Activated T-cell treated with anti-CD3 and anti-CD28 coated beads, Interleukin-2, amount 50 U/mL, for 48 hours (primary cell): ENCODE results near the gene CDH20.

ENCODE experiments used
- DNase-seq, 2 experiments: peaks; one replicate each; pipeline ENCODE4 v3.0.0-alpha.2; 2020

Gene CDH20

DNA sequence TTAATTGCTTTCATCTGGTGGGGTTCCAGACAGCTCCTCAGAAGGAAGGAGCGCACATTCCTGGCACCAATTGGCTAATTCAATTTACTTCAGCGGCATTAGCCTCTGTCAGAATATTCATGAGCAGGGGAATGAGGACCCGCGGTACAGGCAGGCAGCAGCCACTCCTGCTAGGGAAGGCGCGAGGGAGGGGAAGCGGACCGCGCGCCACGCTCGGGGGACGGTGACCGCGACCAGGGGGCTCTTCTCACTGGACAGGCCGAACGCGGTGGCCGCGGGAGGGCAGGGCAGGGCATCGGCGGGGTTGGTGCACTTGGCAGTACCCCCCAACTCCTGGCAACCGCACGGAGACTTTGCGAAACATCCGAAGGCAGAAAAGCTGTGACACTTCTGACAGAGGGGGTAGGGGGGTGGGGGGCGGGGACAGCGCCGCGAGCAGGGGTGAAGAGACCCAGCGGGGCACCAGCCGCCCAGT, at the start of gene CDH20:
Gene CDH20, plus strand, starts transcription at position 160 of the 475 bp plus-strand sequence.
- DNase-seq, result no peak

DNA sequence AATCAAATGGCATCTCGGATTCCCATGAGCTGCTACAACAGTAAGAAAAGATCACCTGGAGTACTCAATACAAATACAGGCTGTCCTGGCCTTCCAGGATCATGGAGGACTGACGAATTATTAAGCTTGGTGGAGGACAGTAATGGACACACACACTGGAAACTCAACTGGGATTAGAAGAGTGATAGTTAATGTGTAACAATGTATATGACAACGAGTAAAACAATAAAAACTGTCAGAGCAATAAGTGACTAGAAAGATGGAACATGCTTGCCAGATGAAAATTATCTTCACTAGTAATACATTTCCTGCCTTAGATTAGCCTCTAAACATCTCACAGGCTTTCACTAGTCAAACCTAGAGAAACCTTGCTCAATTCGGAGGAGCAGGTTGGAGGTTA, 49.2 kb upstream of the CDH20 start:
- no peak for DNase-seq

DNA sequence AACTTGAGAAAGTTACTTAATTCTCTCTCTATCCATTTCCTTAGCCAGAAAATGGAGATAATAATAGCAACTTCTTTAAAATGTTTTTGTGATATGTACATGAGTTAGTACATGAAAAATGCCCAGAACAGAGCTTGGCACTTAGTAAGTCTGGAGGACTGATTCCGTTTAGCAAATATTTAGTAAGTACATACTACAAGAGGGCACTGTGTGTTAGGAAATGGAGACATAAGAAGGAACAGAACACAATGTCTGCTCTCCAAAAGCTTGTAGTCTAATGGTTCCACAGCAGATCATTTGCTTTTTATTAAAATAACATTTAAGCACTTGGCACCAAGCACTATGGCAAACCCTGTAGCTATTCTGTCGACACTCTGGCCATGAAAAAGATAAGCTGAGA, 47.5 kb upstream of the CDH20 start:
- DNase-seq, result no peak

DNA sequence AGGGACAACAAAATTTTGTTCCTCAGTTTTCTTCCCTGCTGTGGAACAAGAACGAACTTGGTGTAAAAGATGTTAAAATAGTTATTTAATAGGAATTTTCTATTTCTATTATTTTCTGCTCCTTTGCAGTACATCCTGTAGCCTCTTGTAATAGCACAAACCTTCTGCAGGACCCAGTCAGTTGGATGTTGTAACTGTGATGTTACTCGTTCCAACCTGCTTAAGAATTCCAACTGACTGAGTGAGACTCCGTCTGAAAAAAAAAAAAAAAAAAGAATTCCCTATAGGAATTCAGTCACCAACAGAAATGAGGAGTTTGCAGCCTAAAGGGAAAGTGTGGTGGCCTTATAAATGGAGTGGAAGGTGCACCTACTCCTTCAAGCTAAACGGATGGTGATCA, 46.4 kb upstream of the CDH20 start:
- no peak for DNase-seq

DNA sequence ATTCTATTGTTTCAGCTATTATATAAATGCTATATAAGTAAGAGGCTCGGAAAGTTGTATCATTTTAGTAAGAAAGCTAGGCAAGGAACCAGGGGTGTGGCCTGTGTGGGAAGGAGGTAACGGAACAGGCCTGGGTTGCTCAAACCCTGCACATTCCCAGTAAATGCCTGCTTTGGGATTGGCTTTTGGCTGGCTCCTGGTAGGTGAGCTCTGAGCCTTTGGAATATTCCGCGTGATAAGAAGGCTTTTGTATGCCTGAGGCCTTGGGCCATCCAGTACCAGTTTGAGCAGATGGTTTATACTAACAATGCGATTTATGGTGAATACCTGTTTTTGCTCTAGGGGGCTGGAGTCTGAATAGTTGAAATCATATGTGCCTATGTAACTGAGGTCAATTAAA, 42.6 kb upstream of the CDH20 start:
- no peak for DNase-seq

DNA sequence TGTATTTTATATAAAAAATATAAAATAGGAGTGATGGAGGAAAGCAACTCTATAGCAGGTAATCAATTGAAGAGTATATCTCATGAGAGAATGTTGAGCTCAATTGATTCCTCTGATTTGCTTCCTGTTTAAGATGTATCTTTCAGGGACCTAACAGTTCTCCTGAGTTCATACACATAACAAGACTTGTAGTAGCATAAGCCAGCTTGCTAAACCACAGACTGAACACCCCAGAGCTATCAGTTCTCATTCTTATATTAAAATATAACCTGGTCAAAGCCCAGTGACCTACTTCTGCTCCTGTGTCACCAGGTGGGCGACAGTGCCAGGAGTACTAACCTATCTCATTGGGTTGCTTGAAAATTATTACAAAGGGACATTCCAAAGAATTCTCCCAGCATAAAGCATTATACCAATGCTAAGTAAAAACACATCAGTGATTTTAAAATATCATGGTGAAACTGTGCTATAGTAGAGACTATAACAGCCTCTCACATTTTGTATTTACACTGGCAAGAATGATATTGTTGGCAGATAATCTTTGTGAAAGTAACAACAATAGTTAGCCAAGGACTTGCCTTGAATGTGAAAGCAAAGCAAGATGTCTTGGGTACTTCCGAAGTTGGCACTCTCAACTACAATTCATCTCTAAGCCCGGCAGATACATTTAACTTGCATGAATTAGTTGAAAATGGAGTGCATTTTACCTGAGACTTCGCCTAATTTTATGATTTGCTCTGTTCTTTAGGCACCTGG, 40.8 kb upstream of the CDH20 start:
- DNase-seq, result no peak

DNA sequence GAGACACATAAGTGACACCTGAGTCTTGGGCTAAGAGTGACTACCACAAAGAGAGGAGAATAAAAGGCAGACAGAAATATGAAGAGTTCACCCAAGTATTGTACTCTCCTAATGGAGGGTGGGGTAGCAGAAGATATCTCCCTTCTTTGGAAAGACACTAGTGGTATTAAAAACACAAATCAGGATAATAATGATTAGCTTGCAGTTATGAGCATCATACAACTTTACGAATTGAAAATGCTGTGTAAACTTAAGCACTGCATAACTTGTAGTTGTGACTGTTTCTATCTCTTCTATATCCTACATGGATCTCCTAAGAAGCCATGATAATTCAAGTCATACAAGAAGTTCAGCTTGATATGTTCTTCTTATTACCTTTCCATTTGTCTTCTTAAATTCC, 38.1 kb upstream of the CDH20 start:
- no peak for DNase-seq

DNA sequence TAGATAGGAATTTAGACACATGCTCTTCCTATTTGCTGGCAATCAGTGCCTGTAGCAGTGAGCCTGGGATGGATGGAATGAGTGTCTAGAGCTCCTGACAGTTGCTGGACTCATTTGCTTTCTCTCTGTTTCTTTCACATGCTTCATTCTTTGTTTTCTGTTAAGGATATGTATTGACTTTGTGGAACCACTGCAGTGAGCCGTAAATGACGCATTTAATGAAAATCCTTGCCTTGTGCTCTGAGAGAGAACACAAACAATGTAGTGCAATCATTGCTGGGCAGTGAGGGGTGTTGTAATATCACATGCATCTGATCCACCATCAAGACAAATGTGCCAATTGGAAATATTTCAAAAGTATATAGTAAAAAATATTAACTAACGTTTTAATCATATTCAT, 25.2 kb upstream of the CDH20 start:
- no peak for DNase-seq

DNA sequence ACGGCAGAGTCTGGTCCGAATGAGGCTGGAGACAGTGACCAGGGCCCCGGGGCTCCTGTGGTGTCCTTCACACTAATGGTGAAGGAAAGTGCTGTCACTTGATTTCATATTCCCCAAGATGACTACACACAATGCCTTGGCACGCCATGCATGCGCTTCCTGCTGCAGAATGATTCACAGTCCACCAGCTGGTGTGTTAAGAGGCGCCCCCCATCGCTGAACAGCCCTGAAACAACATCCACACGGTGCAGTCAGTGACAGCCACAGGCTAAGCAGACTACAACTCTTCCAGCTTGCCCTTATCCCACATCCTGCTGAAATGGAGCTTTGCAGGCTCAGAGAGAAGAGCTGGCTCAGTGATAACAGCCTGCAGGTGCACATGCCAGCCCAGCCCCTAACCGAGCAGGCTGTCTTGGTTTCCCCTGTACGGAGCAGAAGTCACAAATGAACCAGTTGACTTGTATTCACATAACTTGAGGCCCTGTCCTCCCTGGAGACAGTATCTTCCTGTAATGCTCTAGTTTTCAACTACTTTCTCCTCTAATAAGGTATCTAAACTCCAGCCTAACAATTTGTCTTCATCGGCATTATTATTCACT, 24.3 kb upstream of the CDH20 start:
- DNase-seq, result no peak

DNA sequence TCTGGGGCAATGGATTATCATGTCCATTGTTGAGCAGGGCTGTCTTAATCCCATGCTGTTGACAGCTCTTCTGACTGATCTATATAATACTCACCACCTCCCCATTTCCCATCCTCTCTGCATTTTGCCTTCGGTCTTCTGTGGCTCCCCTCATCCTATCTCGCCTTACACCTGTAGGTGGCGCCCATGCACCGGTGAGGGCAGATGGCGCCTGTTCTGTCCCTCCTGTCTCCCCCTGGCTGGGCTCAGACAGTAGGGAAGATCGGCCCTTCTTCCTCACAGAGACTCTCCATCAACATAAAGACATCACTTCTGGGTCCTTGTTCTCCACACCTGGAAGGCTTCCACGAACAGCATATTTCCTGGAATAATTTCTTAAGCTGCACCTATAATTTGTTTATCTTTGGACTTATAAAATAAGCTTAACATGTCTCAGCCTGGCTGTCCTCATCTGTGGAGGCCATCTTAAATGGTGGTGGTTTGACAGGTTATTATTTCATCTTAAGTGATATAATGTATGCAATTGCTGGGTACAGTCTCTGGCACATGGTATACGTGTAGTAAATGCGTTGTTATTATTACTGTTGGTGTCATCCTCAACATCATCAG, 10.9 kb upstream of the CDH20 start:
- DNase-seq, result peak; percentile 49 to 60

DNA sequence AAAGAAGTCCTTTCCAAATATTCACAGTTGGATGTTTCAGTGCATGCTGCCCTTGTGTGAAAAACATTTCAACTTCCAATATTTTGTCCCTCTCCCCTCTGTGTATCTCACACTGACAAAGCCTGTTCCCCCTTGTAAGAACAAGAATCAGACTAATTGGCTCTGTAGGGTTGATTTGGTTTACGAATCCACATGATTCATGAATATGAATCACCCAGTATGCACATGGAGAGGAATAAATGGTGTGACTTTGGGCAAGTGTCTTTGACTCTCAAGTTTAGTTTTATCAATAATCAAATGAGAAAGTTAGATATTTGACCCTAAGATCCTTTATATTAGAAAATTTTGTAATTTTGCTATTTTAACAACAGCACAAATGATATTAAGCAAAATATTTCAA, 9.3 kb upstream of the CDH20 start:
- DNase-seq, result no peak

DNA sequence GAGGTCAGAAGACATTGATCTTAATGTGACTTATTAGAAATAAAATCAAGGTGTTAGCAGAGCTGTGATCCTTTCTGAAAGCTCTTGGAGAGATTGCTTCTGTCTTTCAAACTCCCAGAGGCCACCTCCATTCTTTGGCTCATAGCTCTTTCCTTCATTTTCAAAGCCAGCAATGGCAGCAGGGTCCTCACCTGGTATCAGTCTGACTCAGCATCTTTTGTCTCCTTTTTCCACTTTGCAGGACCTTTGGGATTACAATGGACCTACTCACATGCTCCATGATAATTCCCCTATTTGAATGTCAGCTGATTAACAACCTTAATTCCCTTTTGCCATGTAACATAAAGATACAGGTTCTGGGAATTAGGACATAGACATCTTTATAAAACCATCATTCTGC, 6.8 kb upstream of the CDH20 start:
- no peak for DNase-seq

DNA sequence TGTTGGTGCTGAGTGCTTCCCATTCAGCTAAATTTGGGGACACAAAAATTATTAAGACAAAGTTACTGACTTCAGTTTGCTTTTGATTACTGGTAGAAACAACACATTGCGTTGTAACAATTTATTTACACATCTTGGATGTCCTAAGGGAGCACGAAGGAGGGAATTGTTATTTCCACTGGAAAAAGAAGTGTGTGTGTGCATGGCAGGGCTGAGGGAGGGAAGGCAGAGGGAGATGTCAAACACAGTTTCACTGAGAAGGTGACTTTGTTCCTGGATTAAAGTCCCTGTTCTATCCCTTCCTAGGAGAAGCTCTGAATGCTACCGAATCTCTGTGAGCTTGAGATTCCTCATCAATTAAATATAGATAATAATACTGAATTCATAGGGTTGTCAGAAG, 3.8 kb upstream of the CDH20 start:
- DNase-seq, result no peak

DNA sequence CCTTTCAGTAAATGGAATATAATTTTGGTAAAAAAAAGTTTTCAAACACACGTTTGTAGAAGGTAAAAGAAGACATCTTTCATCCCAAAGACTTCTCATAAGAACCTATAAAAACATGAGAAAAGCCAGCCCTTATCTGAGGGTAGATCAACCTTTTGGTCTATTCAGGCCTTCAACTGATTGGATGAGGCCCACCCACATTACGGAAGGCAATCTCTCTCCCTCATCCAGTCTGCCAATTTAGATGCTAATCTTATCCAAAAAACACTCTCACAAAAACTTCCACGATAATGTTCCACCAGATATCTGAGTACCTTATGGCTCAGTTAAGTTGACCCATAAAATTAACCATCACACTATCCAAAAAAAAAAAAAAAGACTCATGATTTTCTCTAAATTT, 2.2 kb upstream of the CDH20 start:
- DNase-seq, result no peak

DNA sequence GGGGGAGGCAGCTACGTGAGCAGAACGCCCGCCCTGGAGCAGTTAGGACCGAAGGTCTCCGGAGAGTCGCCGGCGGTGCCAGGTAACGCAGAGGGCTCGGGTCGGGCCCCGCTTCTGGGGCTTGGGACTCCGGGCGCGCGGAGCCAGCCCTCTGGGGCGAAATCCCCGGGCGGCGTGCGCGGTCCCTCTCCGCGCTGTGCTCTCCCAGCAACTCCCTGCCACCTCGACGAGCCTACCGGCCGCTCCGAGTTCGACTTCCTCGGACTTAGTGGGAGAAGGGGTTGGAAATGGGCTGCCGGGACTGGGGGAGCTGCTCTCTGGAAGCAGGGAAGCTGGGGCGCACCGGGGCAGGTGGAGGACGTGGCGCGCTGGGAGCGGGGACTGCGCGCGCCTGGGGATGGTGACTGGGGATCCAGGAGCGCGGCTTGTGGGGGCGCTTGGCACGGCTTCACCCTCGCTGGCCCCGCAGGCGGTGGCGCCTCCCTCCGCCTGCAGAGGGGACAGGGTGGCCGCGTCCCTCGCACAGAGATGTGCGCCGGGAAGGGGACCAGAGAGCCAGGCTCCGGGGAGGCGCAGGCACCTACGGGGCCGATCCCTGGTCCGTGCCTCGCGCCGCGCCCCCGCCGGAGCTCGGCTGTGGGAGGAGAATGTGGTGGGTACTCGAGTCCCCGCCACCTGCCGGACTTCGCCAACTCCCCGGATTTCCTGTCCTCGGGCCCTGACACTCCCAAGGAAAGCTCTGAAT, 688 bp downstream of the CDH20 start:
- DNase-seq, result no peak

DNA sequence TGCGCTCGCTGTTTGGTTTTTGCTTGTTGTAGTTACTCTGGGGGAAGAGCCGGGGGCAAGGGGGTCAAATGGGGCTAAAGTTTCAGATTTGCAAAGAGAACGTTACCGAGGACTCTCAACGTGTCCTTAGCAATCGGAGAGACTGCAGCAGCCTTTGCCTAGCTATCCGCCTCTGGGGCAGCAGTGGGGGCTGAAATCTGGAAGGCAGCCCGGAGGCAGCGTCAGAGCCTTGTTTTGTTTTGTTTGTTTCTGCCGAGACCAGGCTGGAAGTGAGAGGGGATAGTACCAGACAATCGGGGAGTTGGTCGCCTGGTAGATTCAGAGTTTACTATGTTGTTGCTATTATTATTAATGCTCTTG, 1.2 kb downstream of the CDH20 start:
- DNase-seq, result no peak

DNA sequence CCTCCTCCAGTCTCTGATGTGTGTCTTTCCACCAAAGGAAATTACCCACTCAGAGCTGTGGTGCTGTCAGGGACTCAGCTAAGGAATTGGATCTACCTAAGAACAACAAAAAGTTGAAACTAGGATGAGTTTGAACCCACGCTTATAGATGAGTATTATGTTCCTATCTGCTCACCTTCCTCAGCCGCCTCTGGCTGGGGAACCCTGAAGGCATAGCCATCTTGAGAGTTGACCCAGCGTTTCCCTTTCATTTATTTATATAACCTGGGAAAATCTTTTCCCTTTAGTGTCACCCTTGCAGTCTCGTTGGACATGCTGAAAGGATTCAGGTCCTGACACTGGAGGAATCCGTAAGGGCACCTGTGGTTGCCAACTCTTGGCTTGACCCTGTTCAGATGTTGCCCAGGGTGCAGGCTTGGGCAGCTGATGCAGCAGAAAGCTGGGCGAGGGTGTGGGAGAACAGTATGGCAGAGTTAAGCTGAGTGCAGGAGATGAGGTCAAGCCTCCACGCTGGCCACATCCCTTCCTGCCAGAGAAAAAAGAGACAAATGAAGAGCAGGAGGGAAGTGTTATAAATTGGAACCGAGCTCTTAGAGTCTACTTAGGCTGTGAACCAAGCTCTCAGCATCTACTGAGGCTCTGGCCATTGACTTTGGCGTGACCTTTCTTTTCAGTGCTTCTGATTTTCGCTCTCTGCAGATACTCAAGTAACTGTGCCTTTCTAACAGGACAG, 1.9 kb downstream of the CDH20 start:
- DNase-seq, result no peak

DNA sequence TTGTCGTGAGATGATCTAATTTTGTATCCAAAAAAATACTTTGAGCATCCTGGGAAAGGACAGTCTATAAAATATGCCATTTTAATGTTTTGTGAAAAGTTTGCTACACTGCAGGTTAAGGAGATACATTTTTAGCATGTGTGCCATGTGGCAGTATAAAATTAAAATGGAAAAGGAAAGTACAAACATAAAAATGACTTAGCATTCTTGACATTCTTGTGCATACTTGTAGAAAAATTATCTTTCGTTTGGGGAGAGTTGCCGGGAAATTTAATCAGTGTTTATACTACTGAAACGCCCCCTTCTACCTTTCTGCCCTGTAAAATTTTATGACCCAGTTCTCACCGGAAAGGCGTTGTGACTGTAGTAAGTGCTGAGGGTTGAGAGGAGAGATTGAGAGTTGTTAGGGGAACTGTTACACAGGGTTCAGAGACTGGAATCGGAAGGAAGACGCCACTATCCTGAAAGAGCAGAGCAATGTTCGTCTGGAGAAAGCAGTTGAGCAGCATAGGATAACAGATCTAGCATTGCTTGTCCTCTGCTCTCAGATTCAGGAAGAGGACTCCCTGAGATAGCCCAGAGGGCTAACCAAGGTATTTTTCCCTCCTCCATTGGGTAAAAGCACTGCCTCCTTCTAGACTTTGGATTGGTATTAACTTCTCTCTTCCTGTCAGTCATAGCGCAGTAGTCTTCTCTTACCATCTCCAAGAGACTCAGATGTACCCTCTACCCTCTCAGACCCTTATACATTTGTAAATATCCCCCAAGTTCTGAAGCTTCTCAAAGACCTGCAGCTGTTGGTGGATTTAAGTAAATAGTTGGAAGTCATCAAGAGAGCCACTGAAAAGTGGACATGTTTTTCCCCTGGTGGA, 2.7 kb downstream of the CDH20 start:
- DNase-seq, result no peak

DNA sequence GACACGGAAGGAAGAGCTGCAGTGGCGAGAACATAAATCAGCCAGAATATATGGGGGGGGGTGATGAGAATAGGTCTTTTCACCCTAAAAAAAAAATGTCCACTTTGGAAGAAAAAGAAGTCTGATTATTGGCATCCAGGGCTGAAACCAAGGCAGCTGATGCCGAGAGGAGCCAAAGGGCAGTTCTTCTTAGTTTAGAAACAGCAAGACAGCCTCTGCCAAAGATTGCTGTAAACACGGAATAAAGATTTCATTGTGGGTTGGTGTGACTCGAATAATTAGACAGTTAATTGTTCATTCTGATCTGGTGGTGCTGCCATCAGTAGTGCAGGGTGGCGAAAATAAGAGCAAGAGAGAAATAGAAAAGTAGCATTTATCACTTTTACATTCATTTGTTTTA, 3.5 kb downstream of the CDH20 start:
- no peak for DNase-seq

DNA sequence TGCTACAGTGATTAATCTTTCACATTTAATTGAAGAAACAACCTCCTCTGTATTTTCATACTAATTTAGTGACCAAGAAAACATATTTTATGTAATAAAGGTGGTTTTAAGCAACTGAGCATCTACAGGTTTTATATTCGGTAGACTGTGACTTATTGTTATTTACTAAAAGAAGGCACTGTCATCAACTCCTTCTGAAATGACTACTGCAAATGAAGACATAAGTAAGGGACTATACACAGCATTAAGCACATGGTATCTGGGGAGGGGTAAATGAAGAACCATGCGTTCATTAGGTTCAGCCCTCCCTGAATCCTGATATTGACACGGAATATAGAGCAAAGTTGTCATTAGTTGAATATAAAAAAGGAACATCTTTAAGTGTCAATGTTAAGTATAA, 4.3 kb downstream of the CDH20 start:
- DNase-seq, result no peak

DNA sequence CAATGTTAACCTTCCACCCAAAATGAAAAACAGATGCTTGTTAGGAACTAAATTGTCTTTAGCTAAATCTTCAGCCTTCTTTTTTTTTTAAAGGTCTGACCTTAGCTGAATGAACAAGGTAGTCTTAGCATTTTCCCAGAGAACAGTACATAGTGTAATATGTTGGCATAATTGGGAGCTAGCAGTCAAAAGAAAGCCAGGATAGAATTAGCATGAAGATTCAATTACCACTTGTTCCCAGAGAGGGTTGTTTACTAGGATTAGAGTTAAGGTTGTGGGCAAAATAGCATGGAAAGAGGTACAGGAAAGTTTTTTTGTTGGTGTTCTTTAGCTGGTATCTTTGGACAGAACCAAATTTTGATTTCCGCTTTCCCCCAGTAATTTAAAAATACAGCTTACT, 6.9 kb downstream of the CDH20 start:
- no peak for DNase-seq

DNA sequence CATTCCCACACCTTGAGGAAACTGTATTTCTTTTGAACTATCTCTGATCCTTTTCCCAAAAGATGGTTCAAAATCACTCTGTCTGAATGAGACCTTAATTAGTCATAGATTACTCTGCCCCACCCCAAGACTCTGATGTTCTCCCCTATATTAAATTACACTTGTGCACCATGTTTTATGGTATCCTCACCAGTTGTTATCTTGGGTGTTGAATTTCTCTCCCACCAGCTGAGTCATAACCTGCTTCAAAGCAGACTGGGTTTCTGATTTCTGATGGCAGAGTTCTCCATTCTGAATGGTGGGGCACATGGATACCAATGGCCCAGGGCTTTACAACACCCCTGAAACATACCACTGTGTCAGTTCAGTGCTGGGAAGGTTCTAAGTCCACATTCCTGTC, 15.0 kb downstream of the CDH20 start:
- no peak for DNase-seq
